GM12872 (cell line): Measurements from ENCODE around the gene OPTC.

Experiments
- TF ChIP-seq, protein P1 (sequence below): IDR thresholded peaks from 3 replicates; pipeline ENCODE4 v1.5.1; 2011; ENCODE audit warnings: low read depth, mild to moderate bottlenecking, low read length, moderate library complexity; ENCODE audit not compliant: insufficient read depth

Gene OPTC

DNA sequence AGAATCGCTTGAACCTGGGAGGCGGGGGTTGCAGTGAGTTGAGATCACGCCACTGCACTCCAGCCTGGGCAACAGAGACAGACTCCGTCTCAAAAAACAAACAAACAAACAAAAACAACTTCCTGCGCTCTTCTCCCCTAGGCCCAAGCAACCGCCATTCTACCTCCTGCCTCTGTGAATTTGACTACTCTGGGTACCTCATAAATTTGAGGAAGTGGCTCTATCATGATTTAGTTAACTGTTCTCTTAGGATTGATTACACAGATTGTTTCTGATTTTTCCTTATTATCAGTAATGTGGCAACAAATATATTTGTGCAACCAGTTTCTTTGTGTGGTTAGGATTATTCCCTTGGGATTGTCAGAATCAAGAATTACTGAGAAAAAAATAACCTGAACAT, 29.7 kb downstream of the OPTC start:
- TF ChIP-seq, protein P1, sequence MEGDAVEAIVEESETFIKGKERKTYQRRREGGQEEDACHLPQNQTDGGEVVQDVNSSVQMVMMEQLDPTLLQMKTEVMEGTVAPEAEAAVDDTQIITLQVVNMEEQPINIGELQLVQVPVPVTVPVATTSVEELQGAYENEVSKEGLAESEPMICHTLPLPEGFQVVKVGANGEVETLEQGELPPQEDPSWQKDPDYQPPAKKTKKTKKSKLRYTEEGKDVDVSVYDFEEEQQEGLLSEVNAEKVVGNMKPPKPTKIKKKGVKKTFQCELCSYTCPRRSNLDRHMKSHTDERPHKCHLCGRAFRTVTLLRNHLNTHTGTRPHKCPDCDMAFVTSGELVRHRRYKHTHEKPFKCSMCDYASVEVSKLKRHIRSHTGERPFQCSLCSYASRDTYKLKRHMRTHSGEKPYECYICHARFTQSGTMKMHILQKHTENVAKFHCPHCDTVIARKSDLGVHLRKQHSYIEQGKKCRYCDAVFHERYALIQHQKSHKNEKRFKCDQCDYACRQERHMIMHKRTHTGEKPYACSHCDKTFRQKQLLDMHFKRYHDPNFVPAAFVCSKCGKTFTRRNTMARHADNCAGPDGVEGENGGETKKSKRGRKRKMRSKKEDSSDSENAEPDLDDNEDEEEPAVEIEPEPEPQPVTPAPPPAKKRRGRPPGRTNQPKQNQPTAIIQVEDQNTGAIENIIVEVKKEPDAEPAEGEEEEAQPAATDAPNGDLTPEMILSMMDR = no peak

DNA sequence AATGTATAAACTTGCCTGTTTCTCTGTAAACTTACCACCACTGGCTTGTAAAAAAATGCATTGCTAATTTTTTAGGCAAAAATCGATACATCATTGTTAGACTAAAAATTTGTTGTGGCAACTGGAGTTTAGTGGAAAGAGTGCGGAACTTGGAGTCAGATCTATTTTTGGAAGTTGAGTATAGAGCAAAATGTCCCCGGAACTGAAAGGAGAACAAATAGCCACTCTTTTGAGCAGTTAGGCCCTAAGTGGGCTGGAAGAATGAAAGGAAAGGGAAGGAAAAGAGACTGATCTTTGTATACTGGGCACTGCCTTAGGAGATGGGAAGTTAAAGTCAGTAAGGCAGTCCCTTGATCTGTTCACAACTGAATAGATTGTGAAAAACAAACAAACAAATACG, 30.2 kb downstream of the OPTC start:
- TF ChIP-seq, protein P1 = no peak

DNA sequence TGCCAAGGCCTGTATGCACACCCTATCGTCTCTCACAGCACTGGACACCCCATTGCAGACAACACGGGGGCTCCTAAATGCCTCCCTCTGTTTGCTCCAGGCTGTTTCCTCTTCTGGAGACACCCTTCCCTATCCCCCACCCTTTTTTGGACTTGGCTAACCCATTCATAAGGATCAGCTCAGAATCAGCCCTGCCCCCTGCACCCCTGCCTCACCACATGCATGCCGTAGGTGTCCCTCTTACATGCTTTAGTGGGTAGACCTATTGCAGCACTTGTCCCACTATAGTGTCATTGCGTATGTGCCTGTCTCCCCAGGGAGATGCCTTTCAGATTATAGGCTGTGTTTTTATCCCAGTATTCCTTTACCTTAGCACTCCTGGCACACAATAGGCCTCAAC, 30.9 kb downstream of the OPTC start:
- TF ChIP-seq, protein P1 = no peak

DNA sequence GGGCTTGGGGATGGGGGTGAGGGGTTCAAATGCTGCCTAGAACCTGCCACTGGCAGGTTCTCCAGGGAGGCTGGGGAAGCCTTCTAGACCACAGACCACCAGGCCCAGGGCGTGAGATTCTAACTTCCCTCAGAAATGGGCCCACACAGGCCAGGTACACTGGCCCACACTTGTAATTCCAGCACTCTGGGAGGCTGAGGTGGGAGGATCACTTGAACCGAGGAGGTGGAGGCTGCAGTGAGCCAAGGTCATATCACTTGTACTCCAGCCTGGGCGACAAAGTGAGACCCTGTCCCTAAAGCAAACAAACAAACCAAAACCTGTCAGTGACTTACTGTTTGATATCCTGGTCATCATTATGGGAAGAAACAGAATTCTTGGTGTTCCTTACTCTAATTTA, 31.7 kb downstream of the OPTC start:
- TF ChIP-seq, protein P1 = no peak

DNA sequence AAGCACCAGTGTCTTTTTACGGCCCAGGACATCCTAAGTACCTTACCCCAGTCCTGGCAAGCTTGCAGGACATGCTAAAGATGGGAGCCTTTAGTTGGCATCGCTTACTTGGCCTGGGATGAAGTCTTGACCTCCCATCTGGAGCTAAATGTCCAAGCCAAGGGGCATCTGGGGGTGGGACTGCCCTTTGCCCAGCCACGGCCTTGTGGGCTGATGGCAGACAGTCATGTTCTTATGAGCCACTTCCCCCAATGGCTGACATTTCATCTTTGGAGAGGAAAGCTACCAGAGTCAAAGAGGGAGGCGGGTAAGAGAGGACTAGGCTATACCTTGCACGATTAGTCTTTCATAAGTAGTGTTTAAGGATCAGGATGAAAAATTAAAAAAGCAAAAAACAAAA, 32.2 kb downstream of the OPTC start:
- TF ChIP-seq, protein P1 = no peak

DNA sequence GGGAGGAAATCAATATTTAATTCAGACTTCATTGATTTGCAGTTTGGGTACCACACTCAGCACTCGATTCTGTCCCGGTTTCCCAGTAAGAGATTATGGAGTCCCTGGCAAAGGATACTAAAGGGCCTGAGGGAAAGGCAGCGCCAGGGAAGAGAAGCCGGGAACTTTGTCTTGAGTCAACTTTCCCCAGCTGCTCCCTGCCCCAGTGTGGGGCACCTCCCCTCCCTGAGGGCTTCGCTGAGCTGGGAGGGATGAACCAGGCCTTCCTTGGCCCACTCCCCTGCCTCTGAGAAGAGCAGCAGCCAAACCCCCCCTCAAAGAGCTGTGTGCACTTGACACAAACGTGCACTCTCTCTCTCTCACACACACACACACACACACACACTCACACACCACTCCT, 32.6 kb downstream of the OPTC start:
- TF ChIP-seq, protein P1 = no peak

DNA sequence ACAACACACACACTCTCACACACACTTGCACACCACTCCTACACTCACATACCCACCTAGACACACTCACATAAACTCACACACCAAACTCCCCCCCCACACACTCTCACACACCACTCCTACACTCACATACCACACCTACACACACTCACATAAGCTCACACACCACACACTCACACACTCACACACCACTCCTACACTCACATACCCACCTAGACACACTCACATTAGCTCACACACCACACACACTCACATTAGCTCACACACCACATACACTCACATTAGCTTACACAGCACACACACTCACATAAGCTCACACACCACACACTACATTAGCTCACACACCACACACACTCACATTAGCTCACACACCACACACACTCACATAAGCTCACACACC, 33.1 kb downstream of the OPTC start:
- TF ChIP-seq, protein P1 = no peak

DNA sequence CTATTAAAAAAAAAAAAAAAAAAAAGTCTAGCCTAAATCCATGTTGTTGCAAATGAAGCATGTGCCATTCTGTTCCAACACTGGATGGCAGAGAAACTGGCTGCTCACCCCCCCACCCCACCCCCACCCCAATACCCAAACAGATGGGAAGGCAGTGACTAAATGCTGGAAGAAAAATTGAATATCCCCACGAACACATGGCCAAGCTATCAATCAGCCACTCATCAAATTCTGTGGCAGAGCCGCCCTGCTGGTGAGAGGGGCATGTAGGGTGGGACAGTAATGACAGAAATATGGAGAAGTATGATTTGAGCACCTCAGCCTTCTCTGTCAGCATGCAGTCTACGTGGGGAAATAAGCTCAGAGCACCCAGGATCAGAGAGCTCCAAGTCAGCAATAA, 34.1 kb downstream of the OPTC start:
- TF ChIP-seq, protein P1 = no peak
